Measurements from ENCODE around the gene PRKCI.

DNA sequence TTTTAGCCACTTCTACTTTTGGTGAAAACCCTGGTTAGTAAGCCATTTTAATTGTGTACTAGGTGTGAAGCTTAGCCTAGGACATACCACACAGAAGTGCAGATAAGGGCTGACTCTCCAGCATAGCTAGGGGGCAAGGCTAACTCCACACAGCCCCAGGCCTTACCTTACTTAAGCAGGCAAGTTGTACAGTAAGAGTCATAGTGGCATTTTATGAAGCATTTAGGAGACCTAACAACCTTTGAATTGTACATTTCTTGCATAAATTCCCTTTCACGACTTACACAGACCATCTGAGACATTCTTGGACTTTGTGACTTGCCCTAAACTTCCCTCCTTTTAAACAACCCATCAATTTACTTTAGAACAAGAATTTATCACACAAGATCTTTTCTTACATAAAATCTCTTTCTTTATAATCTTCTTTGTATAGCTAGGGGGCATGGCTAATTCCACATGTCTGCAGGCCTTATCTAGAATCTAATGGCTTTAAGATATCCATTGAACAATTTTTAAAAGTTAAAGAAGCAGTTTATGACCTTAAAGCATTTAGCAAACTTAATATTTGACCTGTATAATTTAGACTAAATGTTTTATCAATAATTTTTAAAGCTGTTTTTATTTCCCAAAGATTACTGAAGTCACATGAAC is 116.6 kb downstream of the PRKCI start:
- no peak for TF ChIP-seq POLR2A (IDR thresholded peaks at IDR 0.05)
- TF ChIP-seq, protein P1, sequence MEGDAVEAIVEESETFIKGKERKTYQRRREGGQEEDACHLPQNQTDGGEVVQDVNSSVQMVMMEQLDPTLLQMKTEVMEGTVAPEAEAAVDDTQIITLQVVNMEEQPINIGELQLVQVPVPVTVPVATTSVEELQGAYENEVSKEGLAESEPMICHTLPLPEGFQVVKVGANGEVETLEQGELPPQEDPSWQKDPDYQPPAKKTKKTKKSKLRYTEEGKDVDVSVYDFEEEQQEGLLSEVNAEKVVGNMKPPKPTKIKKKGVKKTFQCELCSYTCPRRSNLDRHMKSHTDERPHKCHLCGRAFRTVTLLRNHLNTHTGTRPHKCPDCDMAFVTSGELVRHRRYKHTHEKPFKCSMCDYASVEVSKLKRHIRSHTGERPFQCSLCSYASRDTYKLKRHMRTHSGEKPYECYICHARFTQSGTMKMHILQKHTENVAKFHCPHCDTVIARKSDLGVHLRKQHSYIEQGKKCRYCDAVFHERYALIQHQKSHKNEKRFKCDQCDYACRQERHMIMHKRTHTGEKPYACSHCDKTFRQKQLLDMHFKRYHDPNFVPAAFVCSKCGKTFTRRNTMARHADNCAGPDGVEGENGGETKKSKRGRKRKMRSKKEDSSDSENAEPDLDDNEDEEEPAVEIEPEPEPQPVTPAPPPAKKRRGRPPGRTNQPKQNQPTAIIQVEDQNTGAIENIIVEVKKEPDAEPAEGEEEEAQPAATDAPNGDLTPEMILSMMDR (IDR thresholded peaks at IDR 0.05) = no peak
- no peak for TF ChIP-seq EP300 (IDR thresholded peaks at IDR 0.05)
